Measurements from ENCODE around the gene CPNE8. TPM values are rescaled to one million over a fixed set of nuclear protein-coding genes. Genes with fewer than 3 reads are reported as not detected.

CPNE8 gene
- total RNA-seq, 2 experiments from 2014 or later, result 1.4 to 1.7 TPM

- no peak overlapping the region for H3K4me3 Mint-ChIP-seq
- TF ChIP-seq CTCF (IDR thresholded peaks at IDR 0.05), result no peak
Measured at GRCh38 chr12:38919191-38919590, 13.8 kb upstream of the CPNE8 start.

GRCh38 chr12:38915429-38916182 lies 10.2 kb upstream of the CPNE8 start:
- Mint-ChIP-seq H3K36me3 (ENCODE audit: low read depth) (no peaks in the 10 kb centered on the region), H3K27ac (no peak overlapping the region), H3K27me3 (no peaks in the 10 kb centered on the region), H3K9me3 (no peaks in the 10 kb centered on the region), H3K4me1 (ENCODE audit: low read depth) (no peaks in the 10 kb centered on the region), H3K4me3 (no peak overlapping the region)
- ChIA-PET CTCF (interaction anchor here (0.6 to 1.5 kb wide), 3 partner anchors 9 to 1608 kb away, joined by 3 to 8 read pairs (median 3); no protein-coding TSS in a partner anchor), POLR2A (no interaction called here)
- no peak for DNase-seq
- intact Hi-C loops (cut with micrococcal nuclease), result no loop called here
- no peak for ATAC-seq
- TF ChIP-seq CTCF (IDR thresholded peaks at IDR 0.05), result no peak

More at GRCh38 chr12:38919191-38919590, 13.8 kb upstream of the CPNE8 start:
- intact Hi-C loops (cut with micrococcal nuclease), result no loop called here
- no peaks in the 10 kb centered on the region for H3K27me3 Mint-ChIP-seq
- CTCF ChIA-PET, result no interaction called here
- POLR2A ChIA-PET, result no interaction called here
- no peaks in the 10 kb centered on the region for H3K9me3 Mint-ChIP-seq
- no peaks in the 10 kb centered on the region for H3K4me1 Mint-ChIP-seq (ENCODE audit: low read depth)
- no peak overlapping the region for H3K27ac Mint-ChIP-seq
- DNase-seq, result no peak
- no peak for ATAC-seq
- H3K36me3 Mint-ChIP-seq (ENCODE audit: low read depth), result no peaks in the 10 kb centered on the region

- POLR2A ChIA-PET, result no interaction called here
- peaks cover 2% of the 10 kb centered on the region for H3K9me3 Mint-ChIP-seq
- no peak overlapping the region for H3K4me3 Mint-ChIP-seq
- H3K4me1 Mint-ChIP-seq (ENCODE audit: low read depth), result no peaks in the 10 kb centered on the region
- H3K27me3 Mint-ChIP-seq, result peaks cover 6% of the 10 kb centered on the region
- TF ChIP-seq CTCF (IDR thresholded peaks at IDR 0.05), result no peak
- H3K36me3 Mint-ChIP-seq (ENCODE audit: low read depth), result no peaks in the 10 kb centered on the region
- CTCF ChIA-PET, result interaction anchor here (1.7 kb wide), 1 partner anchor 9 kb away, joined by 6 read pairs; no protein-coding TSS in a partner anchor
- intact Hi-C loops (cut with micrococcal nuclease), result no loop called here
- H3K27ac Mint-ChIP-seq, result no peak overlapping the region
- DNase-seq (no peak), ATAC-seq (no peak)
Measured at GRCh38 chr12:38912116-38912515, 6.7 kb upstream of the CPNE8 start.

- DNase-seq (no peak), ATAC-seq (no peak)
- ChIA-PET CTCF (interaction anchor here (1.7 kb wide), 1 partner anchor 9 kb away, joined by 6 read pairs; no protein-coding TSS in a partner anchor), POLR2A (no interaction called here)
- Mint-ChIP-seq H3K27me3 (peaks cover 9% of the 10 kb centered on the region), H3K4me3 (no peak overlapping the region), H3K27ac (no peak overlapping the region), H3K4me1 (ENCODE audit: low read depth) (peaks cover 3% of the 10 kb centered on the region), H3K36me3 (ENCODE audit: low read depth) (no peaks in the 10 kb centered on the region), H3K9me3 (peaks cover 2% of the 10 kb centered on the region)
- no peak for TF ChIP-seq CTCF (IDR thresholded peaks at IDR 0.05)
- intact Hi-C loops (cut with micrococcal nuclease), result no loop called here
Measured at GRCh38 chr12:38911611-38912010, 6.2 kb upstream of the CPNE8 start.

Measured in activated CD8-positive, alpha-beta T cell treated with anti-CD3 and anti-CD28 coated beads for 36 hours (primary cell).